ENCODE data around the gene CHST15.

DNA sequence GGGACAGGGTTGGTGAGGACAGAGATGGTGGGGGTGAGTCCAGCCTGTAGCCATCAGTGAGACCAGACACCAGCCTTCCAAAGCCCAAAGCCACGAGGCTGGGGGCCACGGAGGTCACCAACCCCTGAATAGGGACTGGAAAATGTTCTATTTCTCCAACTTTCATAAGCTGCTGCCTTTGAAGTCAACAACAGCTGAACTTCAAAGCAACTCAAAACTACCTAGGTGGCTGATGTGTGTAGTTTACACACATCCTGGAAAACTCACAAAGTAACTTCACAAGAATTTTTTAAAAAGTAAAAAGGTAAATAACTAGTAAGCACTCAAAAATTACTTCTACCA lies 88.8 kb downstream of the CHST15 start:
- TF ChIP-seq CTCF (conservative IDR thresholded peaks at IDR 0.05) (no peak), ZFX (IDR thresholded peaks at IDR 0.05) (no peak)
